K562 (cell line): Measurements from ENCODE around the gene DNAJC25. TPM values are rescaled to one million over a fixed set of nuclear protein-coding genes. Genes with fewer than 3 reads are reported as not detected.
A peak's percentile ranks its signal among the peaks of the same experiment; 100 is the strongest.

Experiments
- ASH1L ChIP-seq: fragments of 450-650 bp; IDR thresholded peaks from 2 replicates; pipeline ENCODE4 v1.6.1; 2018; ENCODE audit warnings: borderline replicate concordance, mild to moderate bottlenecking, low read depth; ENCODE audit not compliant: partially characterized antibody
- CHAMP1 ChIP-seq: fragments of 450-650 bp; IDR thresholded peaks from 2 replicates; pipeline ENCODE4 v1.6.1; 2016; ENCODE audit warnings: mild to moderate bottlenecking
- ELF1 ChIP-seq: fragments of 200-800 bp; sonication (Bioruptor generic); IDR thresholded peaks from 2 replicates; pipeline ENCODE4 v1.6.1; 2016; ENCODE audit warnings: missing genetic modification characterization, missing compliant biosample characterization
- ELK1 ChIP-seq: sonication (generic); formaldehyde crosslinking; IDR thresholded peaks from 2 replicates; pipeline ENCODE4 v1.8.1; 2022; ENCODE audit warnings: missing genetic modification reagents
- ETV1 ChIP-seq: fragments of 450-650 bp; conservative IDR thresholded peaks from 2 replicates; pipeline ENCODE4 v1.6.1; 2016; ENCODE audit warnings: missing genetic modification characterization, control low read depth, low read depth, missing compliant biosample characterization
- KLF1 ChIP-seq: fragments of 450-650 bp; IDR thresholded peaks from 2 replicates; pipeline ENCODE4 v1.6.1; 2016; ENCODE audit warnings: missing genetic modification characterization, missing compliant biosample characterization
- NFXL1 ChIP-seq: fragments of 450-650 bp; formaldehyde crosslinking; IDR thresholded peaks from 2 replicates; pipeline ENCODE4 v1.4.0; 2021; ENCODE audit warnings: mild to moderate bottlenecking
- PTBP1 ChIP-seq: fragments of 200-400 bp; formaldehyde crosslinking; IDR thresholded peaks from 2 replicates; pipeline ENCODE4 v1.6.1; 2017; ENCODE audit warnings: low read depth, low read length
- TGIF2 ChIP-seq: sonication (generic); formaldehyde crosslinking; IDR thresholded peaks from 2 replicates; pipeline ENCODE4 v1.8.1; 2022; ENCODE audit warnings: mild to moderate bottlenecking, missing genetic modification reagents, moderate library complexity
- ZBTB43 ChIP-seq: sonication (generic); formaldehyde crosslinking; IDR thresholded peaks from 2 replicates; pipeline ENCODE4 v1.8.0; 2023; ENCODE audit warnings: mild to moderate bottlenecking, missing genetic modification reagents
- ZFP91 ChIP-seq: sonication (generic); formaldehyde crosslinking; IDR thresholded peaks from 2 replicates; pipeline ENCODE4 v1.8.0; 2022; ENCODE audit warnings: mild to moderate bottlenecking, missing genetic modification reagents
- ZKSCAN3 ChIP-seq: fragments of 250-450 bp; sonication (Bioruptor Pico); IDR thresholded peaks from 2 replicates; pipeline ENCODE4 v1.4.0; 2020
- ZNF586 ChIP-seq: fragments of 450-650 bp; formaldehyde crosslinking; conservative IDR thresholded peaks from 2 replicates; pipeline ENCODE4 v1.4.0; 2020; ENCODE audit warnings: mild to moderate bottlenecking, moderate library complexity
- ZZZ3 ChIP-seq: fragments of 450-650 bp; IDR thresholded peaks from 2 replicates; pipeline ENCODE4 v1.6.1; 2016; ENCODE audit warnings: antibody characterized with exemption, mild to moderate bottlenecking, moderate library complexity
- polyA plus RNA-seq, 8 experiments: library from polyadenylated mRNA; depleted of rRNA in 4 of 8; stranded (reverse) in 5 of 8; unstranded in 3 of 8; fragments of >200 nt; fragmentation: Nextera tagmentation in 2 of 8; fragmentation: Illumina TruSeq in 1 of 8; extraction: Ambion mirVana in 2 of 8; extraction: Trizol in 1 of 8; gene quantifications; 2 replicates each; pipeline versions ENCODE4 v1.2.1 to v1.2.3, GENCODE V29; 2011 to 2014; ENCODE audit warnings: inconsistent platforms in 1 of 8, missing spikeins in 1 of 8
- total RNA-seq, 7 experiments: library from RNA; depleted of rRNA in 6 of 7; stranded (reverse); fragments of >200 nt in 6 of 7; fragmentation: Illumina TruSeq in 2 of 7; extraction: Trizol in 2 of 7; gene quantifications; 2 replicates each; pipeline versions ENCODE4 v1.2.1 to v1.2.3, GENCODE V29; 2011 to 2021; ENCODE audit warnings: low replicate concordance in 1 of 7
- TF ChIP-seq, protein P1 (sequence below), 2 experiments: fragments of 450-650 bp; IDR thresholded peaks; 2 replicates each; pipeline ENCODE4 v1.6.1; 2016
- TF ChIP-seq, protein P2 (sequence below): fragments of 450-650 bp; IDR thresholded peaks from 2 replicates; pipeline ENCODE4 v1.6.1; 2016; ENCODE audit warnings: low read depth, mild to moderate bottlenecking, moderate library complexity
- TF ChIP-seq, protein P3 (sequence below): sonication (generic); formaldehyde crosslinking; IDR thresholded peaks from 2 replicates; pipeline ENCODE4 v1.4.0; 2020; ENCODE audit warnings: mild to moderate bottlenecking, missing genetic modification reagents

Gene DNAJC25
- total and polyA plus RNA-seq, 9 of the 15 experiments (the other 6 are each of a cell fraction or from before 2014, with no cell fraction given) = 3.7 to 11.2 (median 7.1) TPM

DNA sequence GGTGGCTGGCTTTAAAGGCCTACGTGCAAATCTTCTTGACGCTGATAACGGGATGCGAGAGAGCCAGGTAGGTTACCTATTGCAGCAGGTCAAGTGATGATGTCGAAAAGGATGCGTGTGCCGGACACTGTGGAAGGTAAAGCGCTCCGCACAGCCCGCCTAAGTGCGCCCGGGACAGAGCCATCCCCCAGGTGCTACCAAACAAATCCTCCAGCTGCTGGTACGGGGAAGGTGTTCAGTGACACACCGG, 245 bp upstream of the DNAJC25 start (continued):
- peak; percentile 28; the same call in 1 of the 2 replicates for TF ChIP-seq ZFP91 (CRISPR knock-in tag)
- TF ChIP-seq CHAMP1 = no peak
- TF ChIP-seq, protein P1, sequence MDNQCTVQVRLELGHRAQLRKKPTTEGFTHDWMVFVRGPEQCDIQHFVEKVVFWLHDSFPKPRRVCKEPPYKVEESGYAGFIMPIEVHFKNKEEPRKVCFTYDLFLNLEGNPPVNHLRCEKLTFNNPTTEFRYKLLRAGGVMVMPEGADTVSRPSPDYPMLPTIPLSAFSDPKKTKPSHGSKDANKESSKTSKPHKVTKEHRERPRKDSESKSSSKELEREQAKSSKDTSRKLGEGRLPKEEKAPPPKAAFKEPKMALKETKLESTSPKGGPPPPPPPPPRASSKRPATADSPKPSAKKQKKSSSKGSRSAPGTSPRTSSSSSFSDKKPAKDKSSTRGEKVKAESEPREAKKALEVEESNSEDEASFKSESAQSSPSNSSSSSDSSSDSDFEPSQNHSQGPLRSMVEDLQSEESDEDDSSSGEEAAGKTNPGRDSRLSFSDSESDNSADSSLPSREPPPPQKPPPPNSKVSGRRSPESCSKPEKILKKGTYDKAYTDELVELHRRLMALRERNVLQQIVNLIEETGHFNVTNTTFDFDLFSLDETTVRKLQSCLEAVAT (IDR thresholded peaks at IDR 0.05) = no peak
- no peak for TF ChIP-seq KLF1 (tag)
- TF ChIP-seq ZKSCAN3 (CRISPR knock-in tag) = no peak
- no peak for TF ChIP-seq ZNF586 (CRISPR knock-in tag)
- no peak; the same call in 1 of the 2 replicates for TF ChIP-seq ZZZ3
- TF ChIP-seq ZBTB43 (CRISPR knock-in tag) = no peak
- TF ChIP-seq, protein P2, sequence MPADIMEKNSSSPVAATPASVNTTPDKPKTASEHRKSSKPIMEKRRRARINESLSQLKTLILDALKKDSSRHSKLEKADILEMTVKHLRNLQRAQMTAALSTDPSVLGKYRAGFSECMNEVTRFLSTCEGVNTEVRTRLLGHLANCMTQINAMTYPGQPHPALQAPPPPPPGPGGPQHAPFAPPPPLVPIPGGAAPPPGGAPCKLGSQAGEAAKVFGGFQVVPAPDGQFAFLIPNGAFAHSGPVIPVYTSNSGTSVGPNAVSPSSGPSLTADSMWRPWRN = no peak
- no peak; the same call in 1 of the 2 replicates for TF ChIP-seq ETV1
- TF ChIP-seq TGIF2 (CRISPR knock-in tag) = no peak
- no peak for TF ChIP-seq ASH1L
- no peak for TF ChIP-seq PTBP1
- TF ChIP-seq ELF1 (tag) = peak; percentile 71; the same call in 1 of the 2 replicates
- TF ChIP-seq, protein P3, sequence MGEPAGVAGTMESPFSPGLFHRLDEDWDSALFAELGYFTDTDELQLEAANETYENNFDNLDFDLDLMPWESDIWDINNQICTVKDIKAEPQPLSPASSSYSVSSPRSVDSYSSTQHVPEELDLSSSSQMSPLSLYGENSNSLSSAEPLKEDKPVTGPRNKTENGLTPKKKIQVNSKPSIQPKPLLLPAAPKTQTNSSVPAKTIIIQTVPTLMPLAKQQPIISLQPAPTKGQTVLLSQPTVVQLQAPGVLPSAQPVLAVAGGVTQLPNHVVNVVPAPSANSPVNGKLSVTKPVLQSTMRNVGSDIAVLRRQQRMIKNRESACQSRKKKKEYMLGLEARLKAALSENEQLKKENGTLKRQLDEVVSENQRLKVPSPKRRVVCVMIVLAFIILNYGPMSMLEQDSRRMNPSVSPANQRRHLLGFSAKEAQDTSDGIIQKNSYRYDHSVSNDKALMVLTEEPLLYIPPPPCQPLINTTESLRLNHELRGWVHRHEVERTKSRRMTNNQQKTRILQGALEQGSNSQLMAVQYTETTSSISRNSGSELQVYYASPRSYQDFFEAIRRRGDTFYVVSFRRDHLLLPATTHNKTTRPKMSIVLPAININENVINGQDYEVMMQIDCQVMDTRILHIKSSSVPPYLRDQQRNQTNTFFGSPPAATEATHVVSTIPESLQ (CRISPR knock-in tag) = 0 out of 2 replicates have a peak, but pooled peaks have one; percentile 76
- no peak for TF ChIP-seq NFXL1 (CRISPR knock-in tag)
- TF ChIP-seq ELK1 (CRISPR knock-in tag) = no peak
